ENCODE results near the gene TNFRSF8. TPM values are rescaled to one million over a fixed set of nuclear protein-coding genes. Genes with fewer than 3 reads are reported as not detected.
"Not testable (repeated sequence)": the region's sequence is repeated elsewhere in the genome, so short reads cannot be mapped to it uniquely, and the experiment has no call there.

TNFRSF8 gene
- total RNA-seq, 1 donor from 2014 or later = 0.35 TPM

GRCh38 chr1:12031039-12031980, 31.8 kb upstream of the TNFRSF8 start:
- H3K4me3 ChIP-seq (ENCODE audit: low read depth, low read length) = no peak overlapping the region
- DNase-seq (ENCODE audit: low read depth) = no peak
- TF ChIP-seq CTCF (conservative IDR thresholded peaks at IDR 0.05; ENCODE audit: low read depth, low read length) = peak; percentile 65

- DNase-seq (ENCODE audit: low read depth) = no peak
- no peak for TF ChIP-seq CTCF (conservative IDR thresholded peaks at IDR 0.05; ENCODE audit: low read depth, low read length)
Measured at GRCh38 chr1:12032161-12032621, 30.9 kb upstream of the TNFRSF8 start.

GRCh38 chr1:12033441-12033840, 29.7 kb upstream of the TNFRSF8 start:
- DNase-seq (ENCODE audit: low read depth); H3K4me3 ChIP-seq (ENCODE audit: low read depth, low read length): not testable (repeated sequence)

More at GRCh38 chr1:12032161-12032621, 30.9 kb upstream of the TNFRSF8 start:
- no peak overlapping the region for H3K4me3 ChIP-seq (ENCODE audit: low read depth, low read length)

- no peak for TF ChIP-seq CTCF (conservative IDR thresholded peaks at IDR 0.05; ENCODE audit: low read depth, low read length)
- no peak overlapping the region for H3K4me3 ChIP-seq (ENCODE audit: low read depth, low read length)
- DNase-seq (ENCODE audit: low read depth) = no peak
Measured at GRCh38 chr1:12034381-12034801, 28.7 kb upstream of the TNFRSF8 start.

DNA sequence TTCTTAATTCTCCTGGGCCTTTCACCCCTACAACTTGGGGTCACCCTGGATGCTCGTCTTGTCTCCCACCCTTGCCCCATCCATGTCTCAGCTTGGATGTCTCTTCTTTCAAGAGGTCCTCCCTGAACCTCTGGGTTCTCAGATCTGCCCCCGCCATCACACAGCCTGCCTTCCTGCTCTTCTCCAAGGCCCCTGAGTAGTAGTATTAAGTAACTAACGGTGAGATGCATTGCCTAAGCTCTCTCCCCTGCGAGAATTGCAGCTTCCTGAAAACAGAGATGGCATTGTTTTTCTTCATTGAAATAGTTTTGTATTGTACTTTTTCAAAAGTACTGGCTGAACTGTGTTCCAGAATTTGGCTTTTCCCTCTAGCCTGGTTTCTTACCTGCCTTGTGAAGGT, 27.8 kb upstream of the TNFRSF8 start:
- no peak overlapping the region for H3K4me3 ChIP-seq (ENCODE audit: low read depth, low read length)
- no peak for DNase-seq (ENCODE audit: low read depth)
- no peak for TF ChIP-seq CTCF (conservative IDR thresholded peaks at IDR 0.05; ENCODE audit: low read depth, low read length)

GRCh38 chr1:12037486-12038355, 25.4 kb upstream of the TNFRSF8 start:
- TF ChIP-seq CTCF (conservative IDR thresholded peaks at IDR 0.05; ENCODE audit: low read depth, low read length) = no peak
- no peak for DNase-seq (ENCODE audit: low read depth)

More at GRCh38 chr1:12037486-12038355, 25.4 kb upstream of the TNFRSF8 start:
- H3K4me3 ChIP-seq (ENCODE audit: low read depth, low read length) = no peak overlapping the region
